HEK293T (cell line): Measurements from ENCODE around the gene RSPH9.

Source experiments
- BHLHE40 ChIP-seq: fragments of 450-650 bp; IDR thresholded peaks from 2 replicates; pipeline ENCODE4 v1.6.1; 2016; ENCODE audit warnings: mild to moderate bottlenecking, moderate library complexity, borderline replicate concordance
- ELF4 ChIP-seq: fragments of 450-650 bp; IDR thresholded peaks from 2 replicates; pipeline ENCODE4 v1.6.1; 2017; ENCODE audit warnings: antibody characterized with exemption
- FOXK2 ChIP-seq: fragments of 450-650 bp; IDR thresholded peaks from 2 replicates; pipeline ENCODE4 v1.6.1; 2016; ENCODE audit warnings: mild to moderate bottlenecking
- FOXM1 ChIP-seq: fragments of 450-650 bp; IDR thresholded peaks from 2 replicates; pipeline ENCODE4 v1.6.1; 2017; ENCODE audit warnings: mild to moderate bottlenecking, borderline replicate concordance
- PKNOX1 ChIP-seq: fragments of 450-650 bp; IDR thresholded peaks from 2 replicates; pipeline ENCODE4 v1.6.1; 2016
- SP1 ChIP-seq: fragments of 450-650 bp; IDR thresholded peaks from 2 replicates; pipeline ENCODE4 v1.6.1; 2017
- SUZ12 ChIP-seq: fragments of 450-650 bp; IDR thresholded peaks from 2 replicates; pipeline ENCODE4 v1.6.1; 2016; ENCODE audit warnings: mild to moderate bottlenecking
- ZNF384 ChIP-seq: fragments of 450-650 bp; IDR thresholded peaks from 2 replicates; pipeline ENCODE4 v1.6.1; 2016

GRCh38 chr6:43681303-43681702 is 36.5 kb downstream of the RSPH9 start:
- TF ChIP-seq SUZ12 (no peak), FOXK2 (no peak), SP1 (no peak), BHLHE40 (no peak), FOXM1 (no peak), ZNF384 (no peak), PKNOX1 (no peak), ELF4 (no peak)
